ENCODE results near the gene HCFC2. TPM values are rescaled to one million over a fixed set of nuclear protein-coding genes. Genes with fewer than 3 reads are reported as not detected.

The HCFC2 gene
- total RNA-seq, result 4.7 and 14.6 TPM in 2 replicates

DNA sequence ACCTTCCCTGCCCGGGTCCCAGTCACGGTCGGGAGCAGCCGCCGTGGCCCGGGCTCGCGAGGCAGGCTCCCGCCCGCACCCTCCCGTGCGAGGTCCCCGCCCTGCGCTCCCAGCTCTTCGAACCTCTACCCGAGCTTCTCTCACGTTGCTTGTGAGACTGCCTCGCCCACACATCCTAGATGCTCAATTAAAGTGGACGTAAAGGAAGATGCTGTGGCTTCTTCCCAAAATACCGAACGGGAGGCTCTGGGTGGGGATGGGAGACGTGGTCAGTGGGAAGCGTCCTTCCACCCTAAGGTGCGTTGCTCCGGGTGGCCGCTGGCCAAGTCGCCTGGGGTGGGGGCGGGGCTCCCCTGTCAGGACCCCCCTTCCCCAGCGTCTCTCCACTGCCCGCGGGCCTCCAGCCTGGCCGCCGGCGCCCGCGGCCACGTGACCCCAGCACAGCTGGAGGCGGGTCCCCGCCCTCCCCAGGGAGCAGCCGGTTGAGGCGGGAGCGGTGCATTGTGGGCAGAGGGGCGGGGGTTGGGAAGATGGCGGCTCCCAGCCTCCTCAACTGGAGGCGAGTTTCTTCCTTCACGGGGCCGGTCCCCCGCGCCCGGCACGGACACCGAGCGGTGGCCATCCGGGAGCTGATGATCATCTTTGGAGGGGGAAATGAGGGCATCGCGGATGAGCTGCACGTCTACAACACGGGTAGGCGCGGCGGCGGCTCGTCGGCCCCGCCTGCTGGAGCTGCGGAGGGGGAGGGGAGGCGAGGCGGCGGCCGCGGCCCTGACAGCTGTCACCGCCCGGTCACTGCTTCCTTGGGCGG, at the start of gene HCFC2:
Gene HCFC2, plus strand, starts transcription at position 501 of the 811 bp plus-strand sequence. Its CDS starts 30 bp downstream, at position 531.

GRCh38 chr12:104049903-104050356, 14.4 kb upstream of the HCFC2 start, which contains the start of gene GLT8D2:
Gene GLT8D2, minus strand, starts transcription at chr12:104050187. Its CDS starts 30,539 bp downstream, at chr12:104019648.

GRCh38 chr12:104137902-104138796, 73.8 kb downstream of the HCFC2 start, which contains the start of gene NFYB:
Gene NFYB, minus strand, starts transcription at chr12:104138210. Its CDS starts 2,757 bp downstream, at chr12:104135453.

Other genes starting within 250 kb of the HCFC2 start
- gene NT5DC3, start 223.3 kb upstream of the HCFC2 start, total RNA-seq, result 1.7 and 3.0 TPM in 2 replicates
- 537 and 672 TPM in 2 replicates for gene HSP90B1, start 134.1 kb upstream of the HCFC2 start, total RNA-seq
- gene TDG, start 98.7 kb upstream of the HCFC2 start, total RNA-seq, result 14.2 and 19.6 TPM in 2 replicates
- 8.2 and 13.1 TPM in 2 replicates for gene GLT8D2, start 14.3 kb upstream of the HCFC2 start, total RNA-seq
- gene NFYB, start 73.7 kb downstream of the HCFC2 start, total RNA-seq, result 14.5 and 19.4 TPM in 2 replicates
- gene TXNRD1, start 151.2 kb downstream of the HCFC2 start, total RNA-seq, result 196 and 279 TPM in 2 replicates
- 1.0 and 10.1 TPM in 2 replicates for gene EID3, start 239.2 kb downstream of the HCFC2 start, total RNA-seq

Data from epithelial cell of alveolus of lung (primary cell).